ENCODE results near the gene ABCC4.

ABCC4 gene

GRCh38 chr13:95335667-95336066 is 34.4 kb upstream of the ABCC4 start:
- no peak for DNase-seq (ENCODE audit: low read depth)
- H3K4me3 ChIP-seq (ENCODE audit: low read depth, low read length) = no peak overlapping the region
- no peak for TF ChIP-seq CTCF (IDR thresholded peaks at IDR 0.05; ENCODE audit: low read depth, low read length, missing control alignments)
- in situ Hi-C loops (cut with HindIII; ENCODE audit: low sequenced_read_pairs) = no loop called here

- no peak for DNase-seq (ENCODE audit: low read depth)
- no peak overlapping the region for H3K4me3 ChIP-seq (ENCODE audit: low read depth, low read length)
- no peak for TF ChIP-seq CTCF (IDR thresholded peaks at IDR 0.05; ENCODE audit: low read depth, low read length, missing control alignments)
- in situ Hi-C loops (cut with HindIII; ENCODE audit: low sequenced_read_pairs) = no loop called here
Observed at GRCh38 chr13:95328386-95328785, 27.1 kb upstream of the ABCC4 start.

GRCh38 chr13:95327190-95327589 is 25.9 kb upstream of the ABCC4 start:
- no peak for DNase-seq (ENCODE audit: low read depth)
- in situ Hi-C loops (cut with HindIII; ENCODE audit: low sequenced_read_pairs) = no loop called here
- TF ChIP-seq CTCF (IDR thresholded peaks at IDR 0.05; ENCODE audit: low read depth, low read length, missing control alignments) = no peak
- H3K4me3 ChIP-seq (ENCODE audit: low read depth, low read length) = no peak overlapping the region

- DNase-seq (ENCODE audit: low read depth) = no peak
- H3K4me3 ChIP-seq (ENCODE audit: low read depth, low read length) = no peak overlapping the region
- in situ Hi-C loops (cut with HindIII; ENCODE audit: low sequenced_read_pairs) = no loop called here
- no peak for TF ChIP-seq CTCF (IDR thresholded peaks at IDR 0.05; ENCODE audit: low read depth, low read length, missing control alignments)
Observed at GRCh38 chr13:95326695-95327094, 25.4 kb upstream of the ABCC4 start.

GRCh38 chr13:95325485-95325884 is 24.2 kb upstream of the ABCC4 start:
- TF ChIP-seq CTCF (IDR thresholded peaks at IDR 0.05; ENCODE audit: low read depth, low read length, missing control alignments) = no peak
- no peak for DNase-seq (ENCODE audit: low read depth)
- in situ Hi-C loops (cut with HindIII; ENCODE audit: low sequenced_read_pairs) = no loop called here
- H3K4me3 ChIP-seq (ENCODE audit: low read depth, low read length) = no peak overlapping the region

- TF ChIP-seq CTCF (IDR thresholded peaks at IDR 0.05; ENCODE audit: low read depth, low read length, missing control alignments) = no peak
- in situ Hi-C loops (cut with HindIII; ENCODE audit: low sequenced_read_pairs) = no loop called here
- no peak for DNase-seq (ENCODE audit: low read depth)
- H3K4me3 ChIP-seq (ENCODE audit: low read depth, low read length) = no peak overlapping the region
Observed at GRCh38 chr13:95323930-95324662, 22.8 kb upstream of the ABCC4 start.
